Measurements from ENCODE around the gene VPS13D. TPM values are rescaled to one million over a fixed set of nuclear protein-coding genes. Genes with fewer than 3 reads are reported as not detected.
A peak's percentile ranks its signal among the peaks of the same experiment; 100 is the strongest.

Gene VPS13D
- total RNA-seq, 2 donors from 2014 or later: 43.1 to 50.6 TPM

DNA sequence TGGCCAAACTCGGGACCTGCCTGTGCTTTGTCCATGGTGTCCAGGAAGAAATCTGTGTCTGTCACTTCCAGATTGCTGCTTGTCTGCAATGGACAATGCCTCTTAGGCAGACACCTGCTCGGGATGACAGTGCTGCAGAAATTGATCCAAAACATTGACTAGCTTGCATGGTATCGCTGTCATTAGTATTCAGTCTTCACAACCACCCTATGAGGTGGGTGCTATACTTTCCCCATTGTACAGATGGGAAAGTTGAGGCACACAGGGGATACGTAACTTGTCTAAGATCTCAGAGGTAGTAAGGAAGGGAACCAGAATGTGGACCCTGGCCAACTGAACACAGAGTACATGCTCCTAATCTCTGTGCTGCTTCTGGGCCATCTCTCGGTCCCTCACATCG is 249.5 kb downstream of the VPS13D start:
- intact Hi-C loops (cut with DNase I): loop anchor here (5.0 to 10.0 kb wide), 2 partner anchors 75 to 138 kb away; partner anchors contain the start of gene DHRS3 (in 2 of the 2)
- no peak for ATAC-seq

DNA sequence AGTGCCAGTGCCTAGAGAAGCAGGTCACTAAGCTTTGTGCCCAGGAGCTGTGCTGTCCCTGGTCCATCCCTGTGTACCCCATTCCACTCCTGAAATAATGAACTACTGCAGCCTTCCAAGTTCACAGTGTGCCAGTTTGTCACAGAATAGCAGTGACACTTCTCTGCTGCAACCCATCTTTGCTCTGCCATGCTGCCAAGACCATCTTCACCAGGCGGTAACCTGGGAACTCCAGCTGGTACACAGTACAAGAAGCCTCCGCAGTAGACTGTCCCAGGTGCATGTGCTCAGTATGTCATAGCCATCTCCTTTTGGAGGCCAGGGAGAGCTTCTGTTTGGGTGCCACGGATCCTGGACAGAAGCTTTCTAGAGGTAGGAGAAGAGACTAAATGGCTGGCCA is 250.2 kb downstream of the VPS13D start:
- ATAC-seq (no peak), DNase-seq (no peak)
- intact Hi-C loops (cut with DNase I): no loop called here

More for the DNA sequence above, 249.5 kb downstream of the VPS13D start:
- DNase-seq: no peak

DNA sequence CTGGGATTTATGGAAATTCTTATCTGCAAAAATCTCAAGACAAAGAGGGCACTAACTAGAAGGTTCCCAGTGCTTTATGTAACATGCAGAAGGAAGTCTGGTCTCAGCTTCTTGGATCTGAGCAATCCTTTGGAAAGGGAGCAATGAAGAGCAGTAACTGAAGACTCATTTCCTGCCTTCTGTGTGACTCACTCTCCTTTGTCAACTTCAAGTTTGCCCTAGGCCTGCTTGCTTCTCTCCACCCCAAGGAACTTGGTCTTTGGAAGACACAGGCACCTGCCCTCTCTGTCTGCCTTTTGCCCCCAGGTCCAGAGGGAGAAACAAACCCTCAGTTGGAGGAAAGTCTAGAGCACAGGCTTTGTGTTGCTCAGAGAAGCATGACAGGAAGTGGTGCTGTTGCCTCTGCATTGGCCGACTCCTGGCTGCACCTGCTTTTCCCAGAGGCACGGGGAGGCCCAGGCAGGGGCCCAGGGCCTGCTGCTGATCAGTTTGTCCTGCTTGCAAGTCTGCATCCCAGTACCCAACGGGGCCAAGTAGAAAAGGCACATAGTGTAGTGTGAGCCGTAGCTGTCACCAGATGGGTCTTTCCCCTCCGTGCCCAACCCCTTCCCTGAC is 251.0 kb downstream of the VPS13D start:
- intact Hi-C loops (cut with DNase I): no loop called here
- DNase-seq: no peak
- ATAC-seq: peak in 1 of 2 donors; percentile 53

DNA sequence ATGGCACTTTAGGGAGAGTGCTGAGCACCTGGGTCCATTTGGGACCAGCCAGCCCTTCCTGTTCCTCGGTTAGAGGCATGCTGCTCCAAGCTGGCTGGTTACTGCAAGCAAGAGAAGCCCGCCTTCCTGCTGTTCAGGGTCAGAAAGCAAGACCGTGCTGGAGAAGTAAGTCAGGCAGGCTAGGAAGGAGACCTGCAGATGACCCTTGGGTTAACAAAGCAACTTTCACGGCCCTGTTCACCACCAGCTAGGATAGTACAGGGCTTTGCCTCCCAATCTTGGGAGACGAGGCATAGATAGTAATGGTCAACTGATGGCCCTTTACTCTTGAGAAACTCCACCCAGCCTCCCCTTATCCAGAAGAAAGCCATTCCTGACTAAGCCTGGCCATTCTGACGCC is 252.1 kb downstream of the VPS13D start:
- DNase-seq: no peak
- ATAC-seq: no peak
- intact Hi-C loops (cut with DNase I): no loop called here

- DNase-seq (no peak), ATAC-seq (no peak)
- intact Hi-C loops (cut with DNase I): no loop called here
These were observed 253.2 kb downstream of the VPS13D start for GRCh38 chr1:12482988-12483387.

DNA sequence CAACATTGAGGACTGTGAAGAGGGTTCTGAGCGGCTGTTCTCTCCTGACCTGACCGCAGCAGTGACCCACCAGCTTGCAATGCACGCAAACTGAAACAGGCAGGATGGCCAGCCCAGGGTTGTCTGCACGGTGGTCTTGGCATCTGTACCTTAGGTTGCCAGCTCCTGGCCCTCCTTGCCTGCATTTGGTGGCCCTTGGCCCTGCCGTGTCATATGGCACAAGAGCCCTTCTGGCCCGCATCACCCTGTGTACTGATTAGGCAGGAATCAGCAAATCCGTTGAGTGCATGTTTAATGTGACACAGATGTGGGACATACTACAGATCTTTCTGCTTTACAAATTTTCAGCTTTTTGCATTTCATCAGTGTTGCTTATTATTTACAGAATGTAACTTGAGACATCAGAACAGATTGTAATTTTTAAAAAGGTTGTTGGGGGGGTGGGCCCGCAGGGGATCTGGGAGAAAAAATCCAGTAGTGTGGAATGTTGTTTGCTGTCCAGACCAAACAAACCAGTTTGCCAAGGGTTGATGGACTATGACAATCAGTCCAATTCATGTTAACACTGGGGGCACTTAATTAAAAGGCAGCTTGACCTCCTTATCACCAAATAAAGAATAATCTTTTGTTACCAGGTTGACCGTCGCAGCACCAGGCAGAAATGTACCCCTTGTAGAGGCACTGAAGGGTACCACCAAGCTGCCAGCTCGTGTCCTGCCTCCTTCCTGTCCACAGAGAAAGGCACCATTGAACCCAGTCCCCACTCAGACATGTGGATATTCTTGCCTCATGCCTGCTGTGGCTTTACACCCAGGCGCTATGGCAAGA is 255.6 kb downstream of the VPS13D start:
- intact Hi-C loops (cut with DNase I): no loop called here
- DNase-seq: no peak
- peak; percentile 17 to 49 for ATAC-seq

DNA sequence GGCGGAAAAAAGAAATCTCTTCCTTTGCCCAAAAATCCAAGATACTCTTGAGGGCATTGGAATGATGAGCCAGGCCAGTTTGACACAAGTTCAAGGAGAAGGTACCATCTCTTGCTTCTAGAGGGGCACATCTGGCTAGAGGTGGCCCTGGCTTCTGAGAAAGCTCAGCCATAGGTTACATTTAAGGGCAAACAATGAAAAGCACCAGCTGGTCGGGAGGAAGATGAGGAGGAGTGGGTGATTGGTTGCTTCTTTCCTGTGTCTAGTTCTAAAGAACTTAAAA is 256.2 kb downstream of the VPS13D start:
- DNase-seq (no peak), ATAC-seq (no peak)
- intact Hi-C loops (cut with DNase I): no loop called here

- DNase-seq (no peak), ATAC-seq (peak; percentile 75 to 87)
- intact Hi-C loops (cut with DNase I): no loop called here
These were observed 256.7 kb downstream of the VPS13D start for GRCh38 chr1:12486401-12487005.

DNA sequence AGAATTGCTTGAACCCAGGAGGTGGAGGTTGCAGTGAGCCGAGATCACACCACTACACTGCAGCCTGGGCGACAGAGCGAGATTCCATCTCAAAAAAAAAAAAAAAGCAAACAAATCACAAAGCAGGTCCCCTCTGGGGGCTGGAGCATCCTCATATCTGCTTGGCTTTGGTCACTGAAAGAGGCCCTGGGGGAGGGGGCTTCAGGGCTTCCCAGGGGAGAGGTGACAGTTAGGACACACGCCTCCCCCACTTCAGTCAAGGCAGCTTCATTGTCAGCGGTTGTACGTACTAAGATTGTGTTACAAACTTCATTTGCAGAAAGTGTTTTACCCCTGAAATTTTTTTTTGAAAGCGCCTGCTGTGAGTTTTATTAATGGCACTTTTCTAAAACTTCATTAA is 257.7 kb downstream of the VPS13D start:
- intact Hi-C loops (cut with DNase I): no loop called here
- ATAC-seq (no peak), DNase-seq (no peak)

DNA sequence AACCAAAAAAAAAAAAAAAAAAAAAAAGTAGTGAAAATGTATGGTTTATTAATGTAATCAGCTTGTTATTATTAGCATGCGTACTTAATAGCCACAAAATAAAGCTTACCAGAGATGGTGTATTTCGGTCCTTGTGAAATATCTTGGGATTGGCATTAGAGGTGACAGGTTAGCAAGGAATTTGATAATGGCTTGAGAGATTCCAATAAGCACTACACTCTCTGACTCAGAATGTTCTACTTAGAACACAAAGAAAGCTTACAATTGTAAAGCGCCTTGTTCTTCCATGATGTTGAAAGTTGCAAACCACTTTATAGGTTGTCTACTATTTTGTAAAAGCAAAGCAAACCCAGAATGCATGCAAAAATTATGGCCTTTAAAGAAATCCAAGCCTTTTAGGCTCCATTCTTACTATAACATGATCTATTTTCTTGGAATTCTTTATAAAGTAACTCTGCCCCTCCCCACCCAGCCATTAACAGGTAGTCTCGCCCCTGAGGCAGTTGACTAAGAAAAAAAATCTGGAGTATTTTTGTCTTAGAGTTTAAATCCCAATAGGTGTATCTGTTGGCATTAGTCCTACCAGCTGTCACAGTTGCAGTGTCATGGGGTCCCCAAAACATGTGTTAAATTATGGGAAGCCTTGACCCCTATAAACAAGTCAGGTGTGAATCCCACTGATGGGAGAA is 259.0 kb downstream of the VPS13D start:
- intact Hi-C loops (cut with DNase I): no loop called here
- no peak for DNase-seq
- ATAC-seq: no peak

- no peak for ATAC-seq
- DNase-seq: no peak
- intact Hi-C loops (cut with DNase I): no loop called here
These were observed 260.8 kb downstream of the VPS13D start for GRCh38 chr1:12490532-12491142.

GRCh38 chr1:12491656-12492055 is 261.8 kb downstream of the VPS13D start:
- intact Hi-C loops (cut with DNase I): no loop called here
- ATAC-seq: no peak
- no peak for DNase-seq

- DNase-seq (no peak), ATAC-seq (peak; percentile 66 to 79)
- intact Hi-C loops (cut with DNase I): no loop called here
These were observed 265.9 kb downstream of the VPS13D start for GRCh38 chr1:12495725-12496124.

GRCh38 chr1:12496154-12496961 is 266.5 kb downstream of the VPS13D start:
- intact Hi-C loops (cut with DNase I): no loop called here
- peak; percentile 47 for DNase-seq
- ATAC-seq: peak; percentile 65 to 84

DNA sequence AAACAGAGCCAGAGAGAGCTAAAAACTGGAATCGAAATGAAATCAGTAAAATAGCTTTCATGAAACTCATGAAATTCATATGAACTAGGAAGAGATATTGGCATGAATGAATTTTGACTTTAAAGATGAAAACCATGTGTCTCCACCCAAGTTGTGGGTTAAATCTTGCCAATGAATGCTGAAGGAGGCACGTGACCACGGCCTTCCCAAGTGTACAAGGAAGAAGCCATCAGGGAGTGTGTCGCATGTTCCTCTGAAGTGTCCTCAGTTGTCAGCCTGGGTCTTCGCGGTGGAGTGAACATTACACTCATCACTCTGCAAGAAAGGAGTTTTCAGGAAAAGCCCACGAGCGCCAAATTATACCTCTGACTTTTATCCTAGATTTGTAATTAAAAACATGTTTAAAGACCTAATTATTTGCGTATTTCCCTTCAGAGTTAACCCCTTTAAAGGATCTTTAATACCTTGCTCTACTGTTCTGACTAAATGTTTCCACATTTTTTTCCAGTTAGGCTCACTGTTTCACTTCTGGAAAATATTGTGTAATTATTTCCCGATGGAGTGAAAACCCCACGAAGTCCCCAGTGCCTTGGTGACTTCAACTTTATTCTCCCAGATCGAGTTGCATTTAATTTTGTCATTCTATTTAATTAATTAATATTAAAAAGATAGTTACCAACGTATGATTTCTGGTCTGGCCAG is 269.9 kb downstream of the VPS13D start:
- peak in 1 of 2 donors; percentile 45 for ATAC-seq
- intact Hi-C loops (cut with DNase I): no loop called here

DNA sequence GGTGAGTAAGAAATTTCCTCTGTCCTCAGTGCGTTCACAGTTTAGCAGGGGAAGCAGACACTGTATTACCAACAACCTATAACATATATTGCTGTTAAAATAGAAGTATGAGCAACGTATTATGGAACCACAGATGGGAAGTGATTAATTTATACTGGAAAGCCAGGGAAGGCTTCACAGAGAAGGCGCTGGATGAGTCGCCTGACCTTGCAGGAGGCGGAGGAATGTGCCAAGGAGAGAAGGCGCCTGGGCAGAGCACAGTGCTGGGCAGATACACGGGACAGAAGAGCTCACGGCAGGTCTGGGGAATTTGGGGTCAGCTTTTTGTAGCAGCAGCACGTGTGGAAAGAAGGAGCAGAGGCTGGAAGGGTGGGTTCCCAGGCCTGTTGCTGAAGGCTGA is 271.8 kb downstream of the VPS13D start:
- DNase-seq (no peak), ATAC-seq (peak in 1 of 2 donors; percentile 23)
- intact Hi-C loops (cut with DNase I): no loop called here

More for the DNA sequence above, 269.9 kb downstream of the VPS13D start:
- no peak for DNase-seq

DNA sequence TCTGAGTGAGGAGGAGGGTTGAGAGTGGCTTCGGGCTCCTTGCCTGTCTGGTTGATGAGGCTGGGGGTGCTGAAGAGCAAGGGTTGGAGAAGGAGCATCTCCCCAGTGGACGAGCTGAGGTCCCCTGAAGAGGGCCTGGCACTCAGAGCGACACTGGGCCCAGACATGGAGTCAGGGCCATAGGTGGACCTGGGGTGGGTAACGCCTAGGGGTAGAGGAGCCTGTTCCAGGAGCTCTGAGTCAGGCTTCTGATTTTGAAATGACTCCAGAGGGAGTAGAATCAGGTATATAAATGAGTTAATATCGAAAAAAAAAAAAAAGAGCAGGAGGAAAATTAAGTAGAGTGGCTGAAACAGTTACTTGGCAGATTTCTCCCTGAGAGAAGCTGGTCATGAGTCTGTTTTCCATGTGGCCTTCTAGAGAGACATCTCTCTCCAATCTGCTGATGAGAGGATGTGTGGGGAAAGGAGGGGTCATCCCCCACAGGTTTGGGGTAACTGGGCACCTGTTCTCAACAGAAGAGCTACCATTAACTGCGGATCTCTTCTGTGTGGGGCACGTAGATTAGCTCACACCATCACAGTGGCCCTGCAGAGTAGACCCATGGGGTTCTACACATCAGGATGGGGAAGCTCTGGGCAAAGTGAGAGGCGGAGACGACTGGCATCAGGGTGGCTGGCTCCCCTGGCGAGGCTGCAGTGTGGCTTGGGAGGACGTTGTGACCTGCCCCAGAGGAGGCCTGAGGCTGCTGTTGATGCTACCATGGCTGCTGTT is 272.7 kb downstream of the VPS13D start:
- intact Hi-C loops (cut with DNase I): no loop called here
- DNase-seq: no peak
- no peak for ATAC-seq

Measured in left cardiac atrium (tissue), 4 donors.